ENCODE measurements around the gene RFXANK. TPM values are rescaled to one million over a fixed set of nuclear protein-coding genes. Genes with fewer than 3 reads are reported as not detected.
A peak's percentile ranks its signal among the peaks of the same experiment; 100 is the strongest.

Gene RFXANK
- total and polyA plus RNA-seq, 9 of the 15 experiments (the other 6 are each of a cell fraction or from before 2014, with no cell fraction given) = 68.6 to 181 (median 150) TPM

- TF ChIP-seq DLX4 (CRISPR knock-in tag; IDR thresholded peaks at IDR 0.05) (no peak), PHF8 (IDR thresholded peaks at IDR 0.05; ENCODE audit: borderline replicate concordance, low read length) (peak; percentile 78; the same call in 1 of the 2 replicates), ZNF77 (CRISPR knock-in tag; IDR thresholded peaks at IDR 0.05) (no peak), HDAC3 (IDR thresholded peaks at IDR 0.05; ENCODE audit: borderline replicate concordance, partially characterized antibody) (no peak), ZNF445 (CRISPR knock-in tag; IDR thresholded peaks at IDR 0.05; ENCODE audit: low read depth) (no peak), SIRT6 (IDR thresholded peaks at IDR 0.05; ENCODE audit: low read depth, low read length) (no peak), CBFA2T3 (IDR thresholded peaks at IDR 0.05) (no peak), ZNF668 (CRISPR knock-in tag; IDR thresholded peaks at IDR 0.05) (no peak), STAT5B (CRISPR knock-in tag; IDR thresholded peaks at IDR 0.05) (no peak), BRF2 (IDR thresholded peaks at IDR 0.05; ENCODE audit: borderline replicate concordance, insufficient read depth, insufficient read length) (no peak), MTF1 (CRISPR knock-in tag; IDR thresholded peaks at IDR 0.05; ENCODE audit: borderline replicate concordance) (no peak), RBM14 (IDR thresholded peaks at IDR 0.05; ENCODE audit: borderline replicate concordance, insufficient read depth, low read depth, low read length) (no peak), U2AF1 (optimal IDR thresholded peaks at IDR 0.05; ENCODE audit: low read depth, low read length) (no peak), CTBP1 (IDR thresholded peaks at IDR 0.05; ENCODE audit: borderline replicate concordance) (peak; percentile 88), ZNF609 (CRISPR knock-in tag; IDR thresholded peaks at IDR 0.05; ENCODE audit: borderline replicate concordance) (0 out of 2 replicates have a peak, but pooled peaks have one; percentile 59), ZNF316 (IDR thresholded peaks at IDR 0.05) (no peak), KAT8 (IDR thresholded peaks at IDR 0.05; ENCODE audit: low read depth) (no peak), SREBF2 (CRISPR knock-in tag; IDR thresholded peaks at IDR 0.05) (0 out of 2 replicates have a peak, but pooled peaks have one; percentile 74), CBX1 (IDR thresholded peaks at IDR 0.05; ENCODE audit: low read depth) (peak; percentile 56; the same call in 1 of the 2 replicates), MEF2A (IDR thresholded peaks at IDR 0.05; ENCODE audit: control insufficient read depth, low read depth, low read length) (no peak), ZNF655 (CRISPR knock-in tag; IDR thresholded peaks at IDR 0.05) (no peak)
Observed at GRCh38 chr19:19192078-19192882, at the start of gene RFXANK, which contains the start of gene BORCS8 (continued).

Measured in K562 (cell line).